Nephron progenitor cell (in vitro differentiated cells): ENCODE measurements around the gene OR52E6.

Experiments
- DNase-seq: peaks from one replicate; pipeline ENCODE4 v3.0.0; 2021
- H3K27ac Mint-ChIP-seq: 2 replicates; pipeline ENCODE4 v1.8.0; 2021; ENCODE audit warnings: mild to moderate bottlenecking, moderate library complexity, mixed read lengths
- H3K27me3 Mint-ChIP-seq: 2 replicates; pipeline ENCODE4 v1.8.0; 2021; ENCODE audit warnings: mild to moderate bottlenecking, low read depth, mixed read lengths; ENCODE audit not compliant: poor library complexity
- H3K36me3 Mint-ChIP-seq: 2 replicates; pipeline ENCODE4 v1.8.0; 2021; ENCODE audit warnings: low read depth, mixed read lengths
- H3K4me1 Mint-ChIP-seq: 2 replicates; pipeline ENCODE4 v1.8.0; 2021; ENCODE audit warnings: mixed read lengths
- H3K4me3 Mint-ChIP-seq: 2 replicates; pipeline ENCODE4 v1.8.0; 2021; ENCODE audit warnings: mild to moderate bottlenecking, moderate library complexity, mixed read lengths
- H3K9me3 Mint-ChIP-seq: 2 replicates; pipeline ENCODE4 v1.8.0; 2021; ENCODE audit warnings: mild to moderate bottlenecking, moderate library complexity, mixed read lengths
- TF ChIP-seq, protein P1 (sequence below): fragments of 200-600 bp; sonication (generic); IDR thresholded peaks from 2 replicates; pipeline ENCODE4 v1.5.0; 2021; ENCODE audit warnings: antibody characterized with exemption

Gene OR52E6

DNA sequence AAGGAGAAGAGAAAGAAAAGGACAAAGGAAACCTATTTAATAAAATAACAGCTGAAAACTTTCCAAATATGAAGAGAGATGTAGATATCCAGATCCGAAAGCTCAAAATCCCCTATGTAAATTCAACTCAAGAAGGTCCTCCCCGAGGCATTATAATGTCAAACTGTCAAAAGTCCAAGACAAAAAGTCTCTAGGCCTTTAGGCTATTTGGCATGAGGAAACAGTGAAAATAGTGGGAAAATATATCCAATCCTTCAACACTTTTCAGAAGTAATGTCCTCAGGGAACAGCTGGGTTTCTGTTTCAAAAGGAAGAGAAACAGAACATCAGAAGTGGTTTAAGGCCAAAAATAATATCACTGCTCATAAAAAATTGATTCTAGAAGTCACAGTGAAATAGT is 36.9 kb upstream of the OR52E6 start:
- DNase-seq, result no peak

DNA sequence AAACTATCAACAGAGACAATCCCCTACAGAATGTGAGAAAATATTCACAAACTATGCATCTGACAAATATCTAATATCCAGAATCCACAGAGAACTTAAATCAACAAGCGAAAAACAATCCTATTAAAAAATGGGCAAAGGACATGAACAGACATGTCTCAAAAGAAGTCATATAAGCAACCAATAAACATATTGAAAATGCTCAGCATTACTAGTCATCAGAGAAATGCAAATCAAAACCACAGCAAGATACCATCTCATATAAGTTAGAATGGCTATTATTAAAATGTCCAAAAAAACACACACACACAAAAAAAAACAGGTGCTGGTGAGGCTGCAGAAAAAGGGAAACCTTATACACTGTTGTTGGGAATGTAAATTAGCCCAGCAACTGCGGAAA is 24.1 kb upstream of the OR52E6 start:
- peaks cover 21% of the 10 kb centered on the region for H3K9me3 Mint-ChIP-seq
- H3K4me1 Mint-ChIP-seq, result no peaks in the 10 kb centered on the region
- DNase-seq, result no peak
- no peak overlapping the region for H3K4me3 Mint-ChIP-seq
- H3K36me3 Mint-ChIP-seq, result no peaks in the 10 kb centered on the region
- TF ChIP-seq, protein P1, sequence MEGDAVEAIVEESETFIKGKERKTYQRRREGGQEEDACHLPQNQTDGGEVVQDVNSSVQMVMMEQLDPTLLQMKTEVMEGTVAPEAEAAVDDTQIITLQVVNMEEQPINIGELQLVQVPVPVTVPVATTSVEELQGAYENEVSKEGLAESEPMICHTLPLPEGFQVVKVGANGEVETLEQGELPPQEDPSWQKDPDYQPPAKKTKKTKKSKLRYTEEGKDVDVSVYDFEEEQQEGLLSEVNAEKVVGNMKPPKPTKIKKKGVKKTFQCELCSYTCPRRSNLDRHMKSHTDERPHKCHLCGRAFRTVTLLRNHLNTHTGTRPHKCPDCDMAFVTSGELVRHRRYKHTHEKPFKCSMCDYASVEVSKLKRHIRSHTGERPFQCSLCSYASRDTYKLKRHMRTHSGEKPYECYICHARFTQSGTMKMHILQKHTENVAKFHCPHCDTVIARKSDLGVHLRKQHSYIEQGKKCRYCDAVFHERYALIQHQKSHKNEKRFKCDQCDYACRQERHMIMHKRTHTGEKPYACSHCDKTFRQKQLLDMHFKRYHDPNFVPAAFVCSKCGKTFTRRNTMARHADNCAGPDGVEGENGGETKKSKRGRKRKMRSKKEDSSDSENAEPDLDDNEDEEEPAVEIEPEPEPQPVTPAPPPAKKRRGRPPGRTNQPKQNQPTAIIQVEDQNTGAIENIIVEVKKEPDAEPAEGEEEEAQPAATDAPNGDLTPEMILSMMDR, result no peak
- no peak overlapping the region for H3K27ac Mint-ChIP-seq
- H3K27me3 Mint-ChIP-seq, result no peaks in the 10 kb centered on the region

More for the DNA sequence above, 36.9 kb upstream of the OR52E6 start:
- Mint-ChIP-seq H3K36me3 (no peaks in the 10 kb centered on the region), H3K9me3 (peaks cover 4% of the 10 kb centered on the region), H3K27me3 (peaks cover 18% of the 10 kb centered on the region), H3K4me1 (no peaks in the 10 kb centered on the region), H3K27ac (no peak overlapping the region), H3K4me3 (no peak overlapping the region)
- TF ChIP-seq, protein P1, result no peak

DNA sequence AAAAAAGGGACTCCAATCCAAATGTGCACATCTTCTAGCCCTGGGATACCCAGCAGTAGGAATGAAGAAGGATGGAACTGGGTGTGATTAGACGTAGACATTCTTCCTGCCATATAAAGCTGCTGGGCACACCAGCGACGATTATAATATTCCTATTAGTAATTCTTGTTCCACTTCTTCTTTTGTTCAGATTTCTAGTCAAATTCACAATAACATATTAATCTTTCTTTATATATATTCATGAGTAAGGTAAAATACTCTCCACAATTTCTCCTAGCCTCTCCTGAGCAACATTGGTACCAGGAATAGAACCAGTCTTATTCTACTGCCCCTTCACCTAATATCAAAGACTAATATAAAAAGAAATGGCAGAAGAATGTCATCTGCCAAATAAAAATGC is 15.9 kb upstream of the OR52E6 start, which contains the start of gene OR52E8:
Gene OR52E8 (minus strand): TSS at position 101 of the 400 bp plus-strand sequence. CDS start 0 bp downstream, at position 101.
- Mint-ChIP-seq H3K27me3 (peaks cover 11% of the 10 kb centered on the region), H3K9me3 (peaks cover 12% of the 10 kb centered on the region), H3K27ac (no peak within 1 kb of the TSS), H3K36me3 (no peaks in the 10 kb centered on the region), H3K4me3 (no peak within 1 kb of the TSS), H3K4me1 (no peaks in the 10 kb centered on the region)
- TF ChIP-seq, protein P1, result no peak
- no peak for DNase-seq

DNA sequence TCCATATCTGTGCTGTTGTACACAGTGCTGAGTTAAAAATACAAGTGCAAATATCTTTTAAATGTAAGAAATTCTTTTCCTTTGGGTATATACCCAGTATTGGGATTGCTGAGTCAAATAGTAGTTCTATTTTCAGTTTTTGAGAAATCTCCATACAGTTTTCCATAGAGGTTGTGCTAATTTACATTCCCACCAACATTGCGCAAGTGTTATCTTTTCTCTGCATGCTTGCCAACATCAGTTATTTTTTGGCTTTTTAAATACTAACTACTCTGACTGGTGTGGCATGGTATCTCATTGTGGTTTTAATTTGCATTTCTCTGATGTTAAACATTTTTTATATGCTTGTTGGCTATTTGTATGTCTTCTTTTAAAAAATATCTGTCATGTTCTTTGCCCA is 9.3 kb upstream of the OR52E6 start:
- Mint-ChIP-seq H3K36me3 (no peaks in the 10 kb centered on the region), H3K27me3 (no peaks in the 10 kb centered on the region), H3K4me1 (no peaks in the 10 kb centered on the region), H3K27ac (no peak overlapping the region), H3K9me3 (peaks cover 16% of the 10 kb centered on the region), H3K4me3 (no peak overlapping the region)
- TF ChIP-seq, protein P1, result no peak
- no peak for DNase-seq

DNA sequence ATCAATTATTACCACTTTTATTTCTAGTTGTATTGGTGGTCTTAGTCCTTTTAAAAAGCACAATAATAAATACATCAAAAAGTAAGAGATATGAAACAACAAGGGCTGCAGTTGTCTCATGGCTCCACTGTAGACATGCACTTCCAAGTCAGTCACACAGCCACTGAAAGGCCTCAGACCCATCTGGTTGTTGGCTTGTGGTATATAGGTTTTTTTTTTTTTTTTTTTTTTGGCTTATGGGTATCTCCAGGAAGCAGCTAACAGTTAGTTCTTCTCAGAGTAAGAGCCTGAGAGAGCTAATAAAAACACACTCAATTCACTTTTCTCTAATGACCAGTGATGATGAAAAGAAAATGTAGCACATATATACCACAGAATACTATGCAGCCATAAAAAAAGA is 6.0 kb upstream of the OR52E6 start:
- no peaks in the 10 kb centered on the region for H3K27me3 Mint-ChIP-seq
- DNase-seq, result no peak
- no peaks in the 10 kb centered on the region for H3K36me3 Mint-ChIP-seq
- H3K9me3 Mint-ChIP-seq, result peaks cover 5% of the 10 kb centered on the region
- H3K27ac Mint-ChIP-seq, result no peak overlapping the region
- TF ChIP-seq, protein P1, result no peak
- H3K4me3 Mint-ChIP-seq, result no peak overlapping the region
- no peaks in the 10 kb centered on the region for H3K4me1 Mint-ChIP-seq

DNA sequence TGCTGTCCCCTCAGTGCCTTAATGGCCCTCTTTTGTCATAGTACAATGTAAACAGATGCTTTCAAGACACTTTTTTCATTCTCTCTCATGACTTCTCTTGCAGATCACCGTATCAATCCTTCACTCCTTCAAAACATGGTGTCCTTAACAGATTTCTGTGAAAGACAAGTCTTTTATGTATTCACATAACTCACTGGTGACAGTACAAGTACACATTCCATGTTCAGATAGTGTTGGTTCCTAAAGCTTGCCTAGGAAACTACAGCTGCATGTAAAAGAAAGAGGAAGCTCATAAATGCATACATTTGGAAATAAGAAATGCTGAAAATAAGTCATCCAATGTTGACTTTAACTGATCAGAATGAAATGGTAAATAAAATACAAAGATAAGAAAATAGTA is 5.0 kb upstream of the OR52E6 start:
- H3K27ac Mint-ChIP-seq, result no peak overlapping the region
- no peaks in the 10 kb centered on the region for H3K27me3 Mint-ChIP-seq
- no peaks in the 10 kb centered on the region for H3K9me3 Mint-ChIP-seq
- no peaks in the 10 kb centered on the region for H3K4me1 Mint-ChIP-seq
- no peaks in the 10 kb centered on the region for H3K36me3 Mint-ChIP-seq
- TF ChIP-seq, protein P1, result no peak
- DNase-seq, result no peak
- no peak overlapping the region for H3K4me3 Mint-ChIP-seq
